Gastrocnemius medialis (tissue), 4 donors: ENCODE data around the gene CD47. TPM values are rescaled to one million over a fixed set of nuclear protein-coding genes. Genes with fewer than 3 reads are reported as not detected.

Source experiments
- ATAC-seq, 2 donors: fragments of 150-250 bp; one replicate each; pipeline ENCODE4 v1.9.1; 2016
- DNase-seq, 2 donors: peaks; one replicate each; pipeline ENCODE4 v3.0.0-alpha.2; 2019
- H3K27ac ChIP-seq, 4 donors: fragments of 200-600 bp; sonication (generic); 1 replicate in 1 of 4; 2 replicates in 3 of 4; pipeline ENCODE4 v1.5.1; 2016 to 2018; ENCODE audit warnings: mild to moderate bottlenecking in 2 of 4, moderate library complexity in 1 of 4
- H3K27me3 ChIP-seq, 3 donors: fragments of 200-600 bp; sonication (generic) in 2 of 3; 1 replicate in 1 of 3; 2 replicates in 2 of 3; pipeline versions ENCODE4 v1.5.1 to v1.6.0; 2016 to 2019; ENCODE audit warnings: mild to moderate bottlenecking in 1 of 3, moderate library complexity in 1 of 3
- H3K36me3 ChIP-seq, 2 donors: fragments of 200-600 bp; sonication (generic) in 1 of 2; one replicate each; pipeline ENCODE4 v1.5.1; 2017 to 2018
- H3K4me1 ChIP-seq, 2 donors: fragments of 200-600 bp; sonication (generic) in 1 of 2; one replicate each; pipeline ENCODE4 v1.5.1; 2016 to 2017; ENCODE audit warnings: mild to moderate bottlenecking in 2 of 2
- H3K4me3 ChIP-seq, 4 donors: fragments of 200-600 bp; sonication (generic) in 3 of 4; 1 replicate in 1 of 4; 2 replicates in 3 of 4; pipeline ENCODE4 v1.5.1; 2016 to 2019; ENCODE audit warnings: mild to moderate bottlenecking in 2 of 4
- H3K9me3 ChIP-seq, 3 donors: fragments of 200-600 bp; sonication (generic) in 2 of 3; 1 replicate in 1 of 3; 2 replicates in 2 of 3; pipeline ENCODE4 v1.5.1; 2016 to 2019
- CTCF ChIP-seq, 5 experiments: fragments of 450-650 bp in 3 of 5; fragments of 200-600 bp in 2 of 5; sonication (generic) in 2 of 5; IDR thresholded peaks in 4 of 5; conservative IDR thresholded peaks in 1 of 5; 1 replicate in 4 of 5; 2 replicates in 1 of 5; pipeline ENCODE4 v1.5.1; 2016 to 2019; ENCODE audit warnings: antibody characterized with exemption in 5 of 5, mild to moderate bottlenecking in 3 of 5, moderate library complexity in 3 of 5
- POLR2A ChIP-seq, 2 donors: fragments of 450-650 bp; IDR thresholded peaks; one replicate each; pipeline ENCODE4 v1.6.1; 2017; ENCODE audit warnings: antibody characterized with exemption in 2 of 2, mild to moderate bottlenecking in 2 of 2, moderate library complexity in 2 of 2
- in situ Hi-C, 4 donors: fragments of 200-750 bp; cut with MboI; loops; one replicate each; pipeline versions ENCODE4 v1.15.0 to v1.8.0; 2017; ENCODE audit warnings: low sequenced_read_pairs in 4 of 4
- intact Hi-C: fragments of 100-400 bp; cut with DNase I; formaldehyde crosslinking; loops from one replicate; pipeline ENCODE4 v1.15.1; 2023; ENCODE audit warnings: low total_unique reads
- total RNA-seq, 4 donors: library from RNA; depleted of rRNA; stranded (reverse); fragments of >200 nt; gene quantifications; one replicate each; pipeline versions ENCODE4 v1.1.0 to v1.2.3, GENCODE V29; 2016

The CD47 gene
- total RNA-seq, 4 donors from 2014 or later: 14.5 to 30.3 (median 22.4) TPM

- H3K4me3 ChIP-seq: no peak overlapping the region
- H3K4me1 ChIP-seq: no peaks in the 10 kb centered on the region
- ATAC-seq (no peak), DNase-seq (no peak)
- no peak for TF ChIP-seq POLR2A (IDR thresholded peaks at IDR 0.05)
- TF ChIP-seq CTCF (IDR thresholded peaks at IDR 0.05 in 4 of 5, conservative IDR thresholded peaks at IDR 0.05 in 1 of 5): no peak
- no peaks in the 10 kb centered on the region for H3K9me3 ChIP-seq
- in situ Hi-C loops: no loop called here
- H3K36me3 ChIP-seq: peaks cover 0 to 15% of the 10 kb centered on the region in 2 donors
- no peaks in the 10 kb centered on the region for H3K27me3 ChIP-seq
- intact Hi-C loops: no loop called here
- no peak overlapping the region for H3K27ac ChIP-seq
Measured at GRCh38 chr3:108067768-108068167, 23.1 kb downstream of the CD47 start.

- H3K9me3 ChIP-seq: no peaks in the 10 kb centered on the region
- DNase-seq (no peak), ATAC-seq (no peak)
- H3K27ac ChIP-seq: no peak overlapping the region
- no peaks in the 10 kb centered on the region for H3K4me1 ChIP-seq
- no peak for TF ChIP-seq POLR2A (IDR thresholded peaks at IDR 0.05)
- no peak for TF ChIP-seq CTCF (IDR thresholded peaks at IDR 0.05 in 4 of 5, conservative IDR thresholded peaks at IDR 0.05 in 1 of 5)
- in situ Hi-C loops (no loop called here), intact Hi-C loops (no loop called here)
- no peak overlapping the region for H3K4me3 ChIP-seq
- no peaks in the 10 kb centered on the region for H3K27me3 ChIP-seq
- peaks cover 0 to 10% of the 10 kb centered on the region in 2 donors for H3K36me3 ChIP-seq
Measured at GRCh38 chr3:108065096-108065495, 25.7 kb downstream of the CD47 start.

- Histone ChIP-seq H3K4me1 (no peaks in the 10 kb centered on the region), H3K36me3 (peaks cover 3 to 14% of the 10 kb centered on the region in 2 donors), H3K27ac (no peak overlapping the region), H3K9me3 (no peaks in the 10 kb centered on the region), H3K27me3 (no peaks in the 10 kb centered on the region), H3K4me3 (no peak overlapping the region)
- DNase-seq (no peak), ATAC-seq (no peak)
- in situ Hi-C loops: no loop called here
- intact Hi-C loops: no loop called here
- TF ChIP-seq POLR2A (IDR thresholded peaks at IDR 0.05) (no peak), CTCF (IDR thresholded peaks at IDR 0.05 in 4 of 5, conservative IDR thresholded peaks at IDR 0.05 in 1 of 5) (no peak)
Measured at GRCh38 chr3:108064293-108064887, 26.4 kb downstream of the CD47 start.

- Histone ChIP-seq H3K9me3 (no peaks in the 10 kb centered on the region), H3K27me3 (no peaks in the 10 kb centered on the region), H3K36me3 (peaks cover 6 to 26% of the 10 kb centered on the region in 2 donors), H3K4me3 (no peak overlapping the region), H3K4me1 (no peaks in the 10 kb centered on the region), H3K27ac (no peak overlapping the region)
- TF ChIP-seq CTCF (IDR thresholded peaks at IDR 0.05 in 4 of 5, conservative IDR thresholded peaks at IDR 0.05 in 1 of 5) (no peak), POLR2A (IDR thresholded peaks at IDR 0.05) (no peak)
- intact Hi-C loops (no loop called here), in situ Hi-C loops (no loop called here)
- DNase-seq (no peak), ATAC-seq (no peak)
Measured at GRCh38 chr3:108062051-108062450, 28.8 kb downstream of the CD47 start.

- no peak overlapping the region for H3K4me3 ChIP-seq
- in situ Hi-C loops (no loop called here), intact Hi-C loops (no loop called here)
- no peaks in the 10 kb centered on the region for H3K27me3 ChIP-seq
- no peaks in the 10 kb centered on the region for H3K9me3 ChIP-seq
- no peak for DNase-seq
- no peaks in the 10 kb centered on the region for H3K4me1 ChIP-seq
- TF ChIP-seq CTCF (IDR thresholded peaks at IDR 0.05 in 4 of 5, conservative IDR thresholded peaks at IDR 0.05 in 1 of 5) (no peak), POLR2A (IDR thresholded peaks at IDR 0.05) (no peak)
- no peak overlapping the region for H3K27ac ChIP-seq
- H3K36me3 ChIP-seq: peaks cover 6 to 26% of the 10 kb centered on the region in 2 donors
- no peak for ATAC-seq
Measured at GRCh38 chr3:108060331-108060730, 30.5 kb downstream of the CD47 start.
